ENCODE results near the gene GSC. TPM values are rescaled to one million over a fixed set of nuclear protein-coding genes. Genes with fewer than 3 reads are reported as not detected.

GSC gene
- total RNA-seq, 1 donor from 2014 or later, result not detected

DNA sequence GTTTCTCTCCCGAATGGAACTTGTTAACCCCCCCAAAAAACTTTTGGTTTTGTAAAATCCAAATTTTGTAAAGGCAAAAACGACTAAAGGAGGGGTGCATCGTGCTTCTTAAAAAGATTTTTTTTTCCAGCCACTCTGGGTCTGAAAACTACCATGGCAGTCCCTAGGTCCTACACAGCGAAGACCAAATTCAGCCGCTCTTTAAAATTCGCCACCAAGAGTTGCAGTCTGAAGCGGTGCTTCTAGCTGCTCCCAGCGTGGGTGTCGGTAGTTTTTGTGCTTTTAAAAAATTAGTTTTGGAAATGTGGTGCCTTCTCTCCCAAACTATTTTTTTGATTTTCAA is 873 bp upstream of the GSC start:
- H3K36me3 ChIP-seq, result no peaks in the 10 kb centered on the region
- H3K27me3 ChIP-seq, result peaks cover 31% of the 10 kb centered on the region
- intact Hi-C loops (cut with DNase I), result no loop called here
- H3K27ac ChIP-seq, result no peak overlapping the region
- H3K9me3 ChIP-seq, result no peaks in the 10 kb centered on the region
- no peak for DNase-seq (ENCODE audit: low spot score in 2 of 2)
- no peak overlapping the region for H3K4me3 ChIP-seq
- TF ChIP-seq, protein P1, sequence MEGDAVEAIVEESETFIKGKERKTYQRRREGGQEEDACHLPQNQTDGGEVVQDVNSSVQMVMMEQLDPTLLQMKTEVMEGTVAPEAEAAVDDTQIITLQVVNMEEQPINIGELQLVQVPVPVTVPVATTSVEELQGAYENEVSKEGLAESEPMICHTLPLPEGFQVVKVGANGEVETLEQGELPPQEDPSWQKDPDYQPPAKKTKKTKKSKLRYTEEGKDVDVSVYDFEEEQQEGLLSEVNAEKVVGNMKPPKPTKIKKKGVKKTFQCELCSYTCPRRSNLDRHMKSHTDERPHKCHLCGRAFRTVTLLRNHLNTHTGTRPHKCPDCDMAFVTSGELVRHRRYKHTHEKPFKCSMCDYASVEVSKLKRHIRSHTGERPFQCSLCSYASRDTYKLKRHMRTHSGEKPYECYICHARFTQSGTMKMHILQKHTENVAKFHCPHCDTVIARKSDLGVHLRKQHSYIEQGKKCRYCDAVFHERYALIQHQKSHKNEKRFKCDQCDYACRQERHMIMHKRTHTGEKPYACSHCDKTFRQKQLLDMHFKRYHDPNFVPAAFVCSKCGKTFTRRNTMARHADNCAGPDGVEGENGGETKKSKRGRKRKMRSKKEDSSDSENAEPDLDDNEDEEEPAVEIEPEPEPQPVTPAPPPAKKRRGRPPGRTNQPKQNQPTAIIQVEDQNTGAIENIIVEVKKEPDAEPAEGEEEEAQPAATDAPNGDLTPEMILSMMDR (IDR thresholded peaks at IDR 0.05), result no peak
- peaks cover 0 to 4% of the 10 kb centered on the region in 2 donors for H3K4me1 ChIP-seq

DNA sequence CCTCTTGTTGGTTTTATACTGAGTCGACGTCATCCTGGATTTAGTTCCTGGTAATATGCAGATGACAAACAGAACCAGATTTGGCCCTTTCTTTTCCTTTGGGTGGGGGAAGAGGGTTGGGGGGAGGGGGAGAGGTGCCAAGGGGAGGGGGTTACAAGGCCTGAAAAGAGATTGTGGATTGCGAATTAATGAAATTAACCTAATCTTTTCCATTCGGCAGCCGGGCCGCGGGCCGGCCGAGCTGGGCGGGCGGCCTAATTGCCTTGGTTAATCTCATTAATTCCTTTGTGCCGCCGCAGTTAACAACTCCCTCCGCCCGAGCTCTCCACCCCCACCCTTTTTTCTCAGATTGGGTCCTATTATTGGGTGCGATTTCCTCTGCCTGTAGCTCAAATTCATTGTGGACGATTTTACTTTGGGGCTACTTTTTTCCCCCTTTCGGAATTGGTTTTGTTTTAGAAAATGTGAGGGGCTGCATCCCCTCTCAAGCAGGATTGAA is 387 bp upstream of the GSC start:
- TF ChIP-seq, protein P1 (IDR thresholded peaks at IDR 0.05), result no peak
- no peak for DNase-seq (ENCODE audit: low spot score in 2 of 2)
- H3K36me3 ChIP-seq, result no peaks in the 10 kb centered on the region
- peaks cover 0 to 4% of the 10 kb centered on the region in 2 donors for H3K4me1 ChIP-seq
- peak overlapping the region; percentile 54 to 83 for H3K4me3 ChIP-seq
- no peaks in the 10 kb centered on the region for H3K9me3 ChIP-seq
- H3K27me3 ChIP-seq, result peaks cover 31% of the 10 kb centered on the region
- intact Hi-C loops (cut with DNase I), result no loop called here
- H3K27ac ChIP-seq, result no peak overlapping the region

DNA sequence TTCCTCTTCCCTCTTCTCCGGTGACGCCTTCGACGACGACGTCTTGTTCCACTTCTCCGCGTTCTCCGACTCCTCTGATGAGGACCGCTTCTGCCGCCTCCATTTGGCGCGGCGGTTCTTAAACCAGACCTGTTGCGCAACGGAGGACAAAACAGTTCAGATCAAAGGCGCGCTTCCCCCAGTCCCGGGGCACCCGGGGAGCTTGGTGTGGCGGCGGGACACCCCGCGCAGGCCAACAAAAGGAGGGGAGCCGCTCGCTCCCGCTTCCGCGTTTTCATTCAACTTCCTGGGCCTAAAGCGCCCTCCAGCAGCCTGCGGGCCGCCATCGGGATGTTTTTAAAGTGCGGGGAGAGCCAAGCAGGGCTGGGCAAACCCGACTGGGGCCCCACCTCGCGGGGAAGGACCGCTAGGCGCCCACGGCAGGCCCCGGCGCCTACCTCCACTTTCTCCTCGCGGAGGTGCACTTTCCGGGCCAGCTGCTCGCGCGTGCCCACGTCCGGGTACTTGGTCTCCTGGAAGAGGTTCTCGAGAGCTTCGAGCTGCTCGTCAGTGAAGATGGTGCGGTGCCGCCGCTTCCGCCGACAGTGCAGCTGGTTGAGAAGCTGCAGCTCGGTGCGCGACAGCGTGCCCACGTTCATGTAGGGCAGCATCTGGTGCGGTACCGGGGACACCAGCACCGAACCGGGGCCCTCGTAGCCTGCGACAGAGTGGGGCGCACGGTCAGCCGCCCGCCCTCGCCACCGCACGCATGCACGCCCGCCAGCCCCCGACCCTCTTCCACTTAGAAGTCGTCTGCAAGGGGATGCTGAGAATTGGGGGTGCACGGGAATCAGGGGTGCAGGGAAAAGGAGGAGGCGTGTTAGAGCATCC is 1.2 kb downstream of the GSC start:
- Histone ChIP-seq H3K4me1 (peaks cover 0 to 4% of the 10 kb centered on the region in 2 donors), H3K4me3 (peak overlapping the region; percentile 54 to 83), H3K9me3 (no peaks in the 10 kb centered on the region), H3K36me3 (no peaks in the 10 kb centered on the region), H3K27ac (no peak overlapping the region), H3K27me3 (peaks cover 26% of the 10 kb centered on the region)
- DNase-seq (ENCODE audit: low spot score in 2 of 2), result no peak
- intact Hi-C loops (cut with DNase I), result no loop called here
- TF ChIP-seq, protein P1 (IDR thresholded peaks at IDR 0.05), result no peak

DNA sequence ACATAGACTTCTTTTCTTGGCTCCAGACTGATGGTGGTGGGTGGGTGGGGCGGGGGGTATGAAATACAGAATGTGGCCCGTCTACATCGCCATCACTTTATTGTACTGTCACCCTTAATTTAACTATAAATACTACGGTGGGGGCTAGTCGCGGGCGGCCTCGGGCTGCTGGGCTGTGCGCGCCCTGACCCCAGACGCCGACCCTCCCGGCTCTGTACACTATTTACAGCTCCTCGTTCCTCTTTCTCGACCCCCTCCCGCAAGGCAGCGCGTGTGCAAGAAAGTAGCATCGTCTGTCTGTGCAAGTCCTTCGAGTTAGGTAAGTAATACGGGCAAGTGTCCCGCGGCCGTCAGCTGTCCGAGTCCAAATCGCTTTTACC is 1.8 kb downstream of the GSC start:
- H3K9me3 ChIP-seq, result no peaks in the 10 kb centered on the region
- H3K4me3 ChIP-seq, result peak overlapping the region; percentile 54 to 83
- TF ChIP-seq, protein P1 (IDR thresholded peaks at IDR 0.05), result no peak
- no peaks in the 10 kb centered on the region for H3K36me3 ChIP-seq
- peaks cover 20% of the 10 kb centered on the region for H3K27me3 ChIP-seq
- H3K4me1 ChIP-seq, result peaks cover 0 to 4% of the 10 kb centered on the region in 2 donors
- intact Hi-C loops (cut with DNase I), result no loop called here
- no peak for DNase-seq (ENCODE audit: low spot score in 2 of 2)
- H3K27ac ChIP-seq, result no peak overlapping the region

DNA sequence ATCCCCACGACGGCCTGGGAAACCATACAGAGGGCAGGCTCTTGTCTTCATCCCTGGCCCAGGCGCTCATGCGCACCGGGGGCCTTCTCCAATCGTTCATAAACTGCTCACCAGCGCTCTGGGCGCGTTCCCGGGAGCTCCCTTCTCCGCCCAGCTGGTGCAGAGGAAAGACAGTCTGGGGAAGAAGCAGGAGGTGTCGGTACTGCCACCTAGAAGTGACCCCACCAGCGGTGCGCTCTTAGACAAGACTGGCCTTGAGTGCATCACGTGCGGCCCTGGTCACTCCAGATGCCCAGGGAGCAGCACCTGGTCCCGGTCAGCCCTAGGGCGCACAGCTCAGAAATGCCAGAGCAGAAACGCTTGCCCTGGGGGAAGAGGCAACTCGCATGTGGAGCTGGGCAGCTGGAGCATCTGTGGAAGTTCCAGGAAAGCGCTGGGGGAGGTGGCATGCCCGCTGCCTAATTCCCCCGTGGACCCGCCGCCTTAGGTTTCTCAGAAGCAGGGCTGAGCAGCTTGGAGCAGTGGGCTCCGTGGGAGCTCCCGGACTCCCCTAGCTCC is 2.5 kb downstream of the GSC start:
- H3K27me3 ChIP-seq, result peaks cover 13% of the 10 kb centered on the region
- no peak for DNase-seq (ENCODE audit: low spot score in 2 of 2)
- peaks cover 0 to 4% of the 10 kb centered on the region in 2 donors for H3K4me1 ChIP-seq
- no peak overlapping the region for H3K27ac ChIP-seq
- TF ChIP-seq, protein P1 (IDR thresholded peaks at IDR 0.05), result no peak
- intact Hi-C loops (cut with DNase I), result no loop called here
- H3K9me3 ChIP-seq, result no peaks in the 10 kb centered on the region
- no peak overlapping the region for H3K4me3 ChIP-seq
- H3K36me3 ChIP-seq, result no peaks in the 10 kb centered on the region

All from ascending aorta (tissue), 2 donors.